Muscle of leg (tissue), 11 donors: ENCODE data around the gene ZNF219. TPM values are rescaled to one million over a fixed set of nuclear protein-coding genes. Genes with fewer than 3 reads are reported as not detected.

ENCODE experiments used
- DNase-seq: peaks from one replicate; pipeline ENCODE4 v3.0.0; 2013
- H3K27ac ChIP-seq: one replicate; pipeline ENCODE4 v1.5.1; 2013; ENCODE audit warnings: mild to moderate bottlenecking, low read length, control low read depth
- H3K27me3 ChIP-seq: one replicate; pipeline ENCODE4 v1.6.1; 2013; ENCODE audit warnings: low read length; ENCODE audit not compliant: control insufficient read depth, insufficient read depth
- H3K36me3 ChIP-seq: one replicate; pipeline ENCODE4 v1.6.1; 2013; ENCODE audit warnings: low read length; ENCODE audit not compliant: control insufficient read depth, insufficient read depth
- H3K4me1 ChIP-seq: one replicate; pipeline ENCODE4 v1.6.1; 2013; ENCODE audit warnings: low read length; ENCODE audit not compliant: control insufficient read depth, insufficient read depth
- H3K4me3 ChIP-seq: one replicate; pipeline ENCODE4 v1.5.1; 2013; ENCODE audit warnings: low read length, control low read depth
- H3K9me3 ChIP-seq: replicated peaks from 2 replicates; pipeline ENCODE4 v1.6.1; 2013; ENCODE audit warnings: low read depth, low read length; ENCODE audit not compliant: control insufficient read depth
- WGBS: methylation state at CpG from one replicate; pipeline ENCODE4 v1.1.5; 2013; ENCODE audit warnings: missing lambda C conversion rate; ENCODE audit not compliant: insufficient coverage; 5-methylcytosine and 5-hydroxymethylcytosine counted together
- polyA plus RNA-seq, 8 donors: library from polyadenylated mRNA; unstranded; fragments of 120-200 nt; gene quantifications; one replicate each; pipeline versions ENCODE4 v1.2.1 to v1.2.3, GENCODE V29; 2013; ENCODE audit warnings: inconsistent platforms in 1 of 8, low replicate concordance in 1 of 8; ENCODE audit not compliant: insufficient read length in 8 of 8, insufficient read depth in 1 of 8
- total RNA-seq: library from RNA; stranded (reverse); fragments of 120-200 nt; gene quantifications from one replicate; pipeline ENCODE4 v1.2.4, GENCODE V29; 2013

Gene ZNF219
- total and polyA plus RNA-seq, 9 donors = 7.6 to 23.9 (median 17.4) TPM

DNA sequence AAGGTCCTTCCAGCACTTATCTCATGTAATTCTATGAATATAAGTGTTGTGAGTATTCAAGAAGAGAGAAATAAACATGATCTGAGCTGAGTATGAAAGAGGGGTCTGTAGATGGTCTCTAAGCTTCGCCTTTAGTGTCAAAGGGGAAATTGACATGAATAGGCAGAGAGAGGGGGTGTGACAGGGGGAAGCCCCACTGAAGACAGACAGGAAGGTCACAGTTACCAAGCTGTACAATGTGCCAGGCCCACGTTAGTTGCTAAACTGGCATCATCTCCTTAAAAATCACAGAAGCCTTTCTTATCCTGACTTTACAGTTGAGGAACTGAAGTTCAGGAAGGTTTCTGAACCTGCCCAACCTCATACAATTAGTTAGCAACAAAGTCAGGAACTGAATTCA is 20.8 kb downstream of the ZNF219 start:
- H3K27me3 ChIP-seq = no peaks in the 10 kb centered on the region
- H3K9me3 ChIP-seq = no peaks in the 10 kb centered on the region
- DNase-seq = no peak
- 81% methylated on average over 2 of the region's 2 CpGs for WGBS
- no peak overlapping the region for H3K4me3 ChIP-seq
- peaks cover 100% of the 10 kb centered on the region for H3K36me3 ChIP-seq
- peaks cover 13% of the 10 kb centered on the region for H3K4me1 ChIP-seq
- H3K27ac ChIP-seq = no peak overlapping the region

DNA sequence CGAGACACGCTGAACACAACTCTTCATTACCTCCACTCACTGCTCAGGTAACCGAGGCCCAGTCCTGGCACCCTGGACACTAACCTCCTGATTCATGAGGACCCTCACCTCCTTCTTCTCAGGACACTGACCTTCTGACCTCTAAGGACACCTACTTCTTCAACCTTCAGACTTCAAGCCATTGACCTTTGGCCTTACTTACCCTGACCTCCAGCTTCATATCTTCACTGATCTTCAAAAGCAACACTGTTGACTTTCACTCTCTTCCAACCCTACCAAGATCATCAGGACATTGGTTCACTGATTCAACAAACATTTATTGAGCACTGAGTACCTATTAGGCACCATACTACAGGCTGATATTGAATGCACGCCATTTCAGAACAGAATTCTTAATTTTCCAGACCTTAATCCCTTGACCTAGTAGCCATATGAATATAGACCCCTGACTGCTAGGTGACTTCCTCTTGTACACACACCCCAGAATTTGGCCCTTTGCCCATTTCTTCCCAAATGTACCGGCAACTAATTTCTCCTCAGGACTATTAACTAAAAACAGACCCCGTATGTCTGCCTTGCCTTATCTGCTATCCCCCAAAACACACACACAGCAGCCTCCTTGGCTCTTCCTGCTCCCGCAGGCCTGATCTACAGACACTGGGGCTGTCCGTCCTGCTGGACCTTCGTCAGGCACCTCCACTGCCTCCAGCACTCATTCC is 22.6 kb downstream of the ZNF219 start:
- Histone ChIP-seq H3K27me3 (no peaks in the 10 kb centered on the region), H3K9me3 (no peaks in the 10 kb centered on the region), H3K4me1 (peaks cover 27% of the 10 kb centered on the region), H3K36me3 (peaks cover 87% of the 10 kb centered on the region), H3K27ac (no peak overlapping the region), H3K4me3 (no peak overlapping the region)
- 76% methylated on average over 9 of the region's 9 CpGs for WGBS
- DNase-seq = no peak

DNA sequence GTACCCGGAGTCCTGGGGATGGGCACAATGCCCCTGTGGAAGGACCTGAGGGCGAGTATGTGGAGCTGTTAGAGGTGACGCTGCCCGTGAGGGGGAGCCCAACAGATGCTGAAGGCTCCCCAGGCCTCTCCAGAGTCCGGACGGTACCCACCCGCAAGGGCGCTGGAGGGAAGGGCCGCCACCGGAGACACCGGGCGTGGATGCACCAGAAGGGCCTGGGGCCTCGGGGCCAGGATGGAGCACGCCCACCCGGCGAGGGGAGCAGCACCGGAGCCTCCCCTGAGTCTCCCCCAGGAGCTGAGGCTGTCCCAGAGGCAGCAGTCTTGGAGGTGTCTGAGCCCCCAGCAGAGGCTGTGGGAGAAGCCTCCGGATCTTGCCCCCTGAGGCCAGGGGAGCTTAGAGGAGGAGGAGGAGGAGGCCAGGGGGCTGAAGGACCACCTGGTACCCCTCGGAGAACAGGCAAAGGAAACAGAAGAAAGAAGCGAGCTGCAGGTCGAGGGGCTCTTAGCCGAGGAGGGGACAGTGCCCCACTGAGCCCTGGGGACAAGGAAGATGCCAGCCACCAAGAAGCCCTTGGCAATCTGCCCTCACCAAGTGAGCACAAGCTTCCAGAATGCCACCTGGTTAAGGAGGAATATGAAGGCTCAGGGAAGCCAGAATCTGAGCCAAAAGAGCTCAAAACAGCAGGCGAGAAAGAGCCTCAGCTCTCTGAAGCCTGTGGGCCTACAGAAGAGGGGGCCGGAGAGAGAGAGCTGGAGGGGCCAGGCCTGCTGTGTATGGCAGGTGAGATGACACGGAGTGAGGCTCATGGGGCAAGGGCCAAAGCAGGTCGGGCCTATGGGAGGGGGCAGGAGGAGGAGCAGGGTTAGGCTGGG is 23.8 kb downstream of the ZNF219 start:
- no peak overlapping the region for H3K4me3 ChIP-seq
- H3K9me3 ChIP-seq = no peaks in the 10 kb centered on the region
- H3K27me3 ChIP-seq = no peaks in the 10 kb centered on the region
- no peak for DNase-seq
- peaks cover 32% of the 10 kb centered on the region for H3K4me1 ChIP-seq
- peaks cover 74% of the 10 kb centered on the region for H3K36me3 ChIP-seq
- WGBS = 86% methylated on average over 23 of the region's 26 CpGs
- H3K27ac ChIP-seq = no peak overlapping the region

GRCh38 chr14:21073921-21074320 is 24.5 kb downstream of the ZNF219 start:
- no peak for DNase-seq
- no peaks in the 10 kb centered on the region for H3K9me3 ChIP-seq
- H3K27me3 ChIP-seq = no peaks in the 10 kb centered on the region
- H3K36me3 ChIP-seq = peaks cover 67% of the 10 kb centered on the region
- no peak overlapping the region for H3K4me3 ChIP-seq
- peaks cover 40% of the 10 kb centered on the region for H3K4me1 ChIP-seq
- no peak overlapping the region for H3K27ac ChIP-seq
- 87% methylated on average over 8 of the region's 9 CpGs for WGBS

DNA sequence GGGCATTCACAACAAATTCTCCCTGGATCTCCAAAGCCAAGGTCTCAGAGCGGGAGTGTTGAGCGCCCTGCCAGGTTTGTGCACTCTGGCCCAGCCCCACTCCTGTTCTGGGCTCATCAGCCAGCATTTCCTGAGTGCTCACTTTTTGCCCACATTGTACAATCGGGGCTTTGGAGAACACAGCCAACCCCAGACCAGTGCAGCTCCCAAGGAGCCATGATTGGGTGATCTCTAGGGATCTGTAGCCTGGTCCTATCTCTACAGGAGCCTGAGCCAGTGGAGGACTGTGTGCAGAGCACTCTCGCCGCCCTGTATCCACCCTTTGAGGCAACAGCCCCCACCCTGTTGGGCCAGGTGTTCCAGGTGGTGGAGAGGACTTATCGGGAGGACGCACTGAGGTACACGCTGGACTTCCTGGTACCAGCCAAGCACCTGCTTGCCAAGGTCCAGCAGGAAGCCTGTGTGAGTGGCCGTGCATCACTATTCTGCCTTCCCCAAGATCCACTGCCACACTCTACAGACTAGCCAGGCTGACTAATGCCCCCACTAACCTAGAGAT is 25.6 kb downstream of the ZNF219 start:
- Histone ChIP-seq H3K4me1 (peaks cover 47% of the 10 kb centered on the region), H3K4me3 (no peak overlapping the region), H3K9me3 (no peaks in the 10 kb centered on the region), H3K27ac (peak overlapping the region; percentile 92), H3K27me3 (no peaks in the 10 kb centered on the region), H3K36me3 (peaks cover 57% of the 10 kb centered on the region)
- WGBS = 86% methylated on average over 7 of the region's 9 CpGs
- DNase-seq = no peak

DNA sequence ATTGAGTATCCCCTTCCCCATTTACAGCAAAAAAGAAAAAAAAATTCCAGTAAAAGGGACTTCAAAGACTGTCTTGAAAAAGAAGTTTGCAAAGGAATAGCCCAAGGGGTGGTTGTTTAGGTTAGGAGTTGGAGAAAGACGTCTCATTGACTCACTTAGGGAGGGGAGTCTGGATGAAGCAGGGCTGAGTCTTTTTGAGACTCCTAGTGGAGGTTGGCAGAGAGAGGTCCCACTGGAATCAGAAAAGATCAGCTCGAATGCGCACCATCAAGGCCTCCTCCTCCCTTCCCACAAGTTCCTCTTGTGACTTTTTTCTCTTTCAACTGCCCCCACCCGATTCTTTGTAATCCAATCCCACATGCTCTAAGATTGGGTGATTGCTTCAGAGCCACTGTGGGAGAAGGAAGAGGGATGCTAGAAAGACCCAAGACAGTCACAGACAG is 26.4 kb downstream of the ZNF219 start:
- Histone ChIP-seq H3K27me3 (no peaks in the 10 kb centered on the region), H3K36me3 (peaks cover 48% of the 10 kb centered on the region), H3K9me3 (no peaks in the 10 kb centered on the region), H3K4me3 (peak overlapping the region; percentile 84), H3K4me1 (peaks cover 47% of the 10 kb centered on the region), H3K27ac (peak overlapping the region; percentile 92)
- WGBS = 0% methylated on average over 1 of the region's 4 CpGs
- peak; percentile 88 for DNase-seq

DNA sequence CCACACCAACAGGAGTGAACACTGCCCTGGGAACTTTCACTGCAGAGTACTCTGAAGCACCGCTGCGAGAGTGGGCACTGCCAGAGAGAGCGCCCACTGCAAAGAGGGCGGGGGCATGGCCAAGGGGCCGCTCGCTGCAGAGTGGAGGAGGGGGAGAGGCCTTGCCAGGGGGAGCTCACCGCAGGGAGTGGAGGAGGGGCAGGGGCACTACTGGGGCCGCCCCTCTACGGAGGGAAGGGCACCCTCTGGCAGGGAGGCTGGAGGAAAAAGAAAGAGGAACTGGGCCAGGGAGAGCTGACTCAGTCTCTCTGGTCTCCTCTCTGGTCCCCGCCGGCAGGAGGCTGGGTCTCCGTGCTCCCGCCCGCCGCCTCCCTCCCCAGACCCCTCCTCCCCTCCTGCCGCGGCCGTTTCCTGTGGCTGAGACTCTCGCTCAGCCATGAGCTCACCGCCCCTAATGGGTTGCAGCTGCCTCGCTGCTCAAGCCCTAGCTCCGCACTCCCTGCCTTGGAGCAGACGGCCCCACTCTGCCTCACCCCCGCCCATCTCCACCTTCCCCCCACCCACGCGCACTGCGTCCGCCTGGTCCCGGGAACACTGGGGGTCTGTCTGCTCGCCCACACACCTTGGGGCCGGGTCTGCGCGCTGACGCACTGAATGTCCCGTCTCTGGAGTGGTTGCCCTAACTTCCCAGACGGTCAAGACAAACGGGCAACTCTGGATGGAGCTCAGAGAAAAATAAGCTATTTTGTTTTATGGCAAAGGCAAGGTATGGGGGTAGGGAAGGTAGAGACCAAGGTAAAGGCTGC is 27.0 kb downstream of the ZNF219 start:
- under 1% methylated on average over 27 of the region's 37 CpGs for WGBS
- Histone ChIP-seq H3K27me3 (no peaks in the 10 kb centered on the region), H3K4me1 (peaks cover 47% of the 10 kb centered on the region), H3K9me3 (no peaks in the 10 kb centered on the region), H3K27ac (peak overlapping the region; percentile 92), H3K36me3 (peaks cover 42% of the 10 kb centered on the region), H3K4me3 (peak overlapping the region; percentile 84)
- DNase-seq = peak; percentile 99

DNA sequence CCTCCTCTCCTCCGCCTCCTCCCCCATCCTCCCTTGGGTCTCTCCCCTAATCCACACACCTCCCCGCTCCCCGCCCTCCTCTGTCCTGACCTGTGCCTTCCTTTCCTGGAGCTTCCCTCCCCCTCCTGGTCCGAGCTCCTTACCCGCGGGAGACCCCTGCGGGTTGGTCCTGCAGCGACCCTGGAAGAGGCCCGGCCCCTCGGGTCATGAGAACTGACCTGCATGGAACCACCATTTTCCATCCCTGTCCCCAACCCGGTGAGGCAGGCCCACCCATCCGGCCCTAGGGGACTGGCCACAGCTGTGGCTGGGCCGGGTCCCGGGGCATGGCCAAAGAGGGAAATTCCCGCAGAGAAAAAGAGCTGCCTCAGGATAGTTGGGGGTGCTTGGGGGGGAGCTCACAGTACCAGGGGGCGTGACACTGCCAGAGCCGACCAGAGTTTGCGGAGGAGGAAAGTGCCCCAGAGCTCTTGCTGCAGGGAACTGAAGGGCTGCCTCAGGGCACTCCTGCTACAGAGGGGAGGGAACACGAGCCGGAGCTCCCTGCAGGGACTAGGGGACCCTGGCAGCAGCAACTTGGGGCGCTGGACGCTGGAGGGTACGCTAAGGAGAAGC is 27.7 kb downstream of the ZNF219 start:
- Histone ChIP-seq H3K4me1 (peaks cover 47% of the 10 kb centered on the region), H3K27me3 (no peaks in the 10 kb centered on the region), H3K36me3 (peaks cover 35% of the 10 kb centered on the region), H3K9me3 (no peaks in the 10 kb centered on the region), H3K4me3 (peak overlapping the region; percentile 84), H3K27ac (peak overlapping the region; percentile 92)
- DNase-seq = peak; percentile 78
- 1% methylated on average over 23 of the region's 23 CpGs for WGBS

DNA sequence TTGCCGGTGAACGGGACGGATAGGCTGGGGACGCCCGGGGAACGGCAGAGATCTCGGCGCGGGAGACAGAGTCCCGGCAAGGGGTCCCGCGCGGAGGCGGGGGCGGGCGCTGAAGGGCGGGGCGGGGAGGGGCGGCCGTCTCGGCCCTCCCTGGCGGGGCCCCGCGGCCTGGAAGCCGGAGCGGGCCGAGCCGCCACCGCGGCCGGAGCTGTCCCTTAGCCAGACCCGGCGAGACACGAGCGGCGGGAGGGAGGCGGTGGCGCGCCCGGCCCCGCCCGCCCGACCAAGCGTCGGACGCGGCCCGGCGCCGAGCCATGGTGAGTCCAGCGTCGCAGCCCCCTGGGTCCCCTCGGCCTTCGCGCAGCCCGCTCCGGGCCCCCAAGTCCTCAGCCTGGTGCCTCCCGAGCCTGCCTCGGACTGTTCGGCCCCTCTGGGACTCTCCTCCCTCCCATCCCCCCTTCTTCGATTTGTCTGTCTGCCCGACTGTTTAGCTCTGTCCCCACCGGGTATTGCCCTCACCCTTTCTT is 28.3 kb downstream of the ZNF219 start, which contains the start of gene ARHGEF40:
ARHGEF40 (plus strand) TSS at position 222 of the 527 bp plus-strand sequence; CDS start at position 315, 93 bp downstream.
- Histone ChIP-seq H3K4me3 (peak within 1 kb of the TSS; percentile 84), H3K27ac (peak within 1 kb of the TSS; percentile 97), H3K4me1 (peaks cover 47% of the 10 kb centered on the region), H3K27me3 (no peaks in the 10 kb centered on the region), H3K9me3 (no peaks in the 10 kb centered on the region), H3K36me3 (peaks cover 29% of the 10 kb centered on the region)
- under 1% methylated on average over 61 of the region's 63 CpGs for WGBS
- peak; percentile 90 for DNase-seq
